Measurements from ENCODE around the gene TPPP2.

- no peak for TF ChIP-seq CTCF (IDR thresholded peaks at IDR 0.05)
- TF ChIP-seq POLR2AphosphoS5 (IDR thresholded peaks at IDR 0.05; ENCODE audit: low read depth, low read length) = no peak
- no peak for TF ChIP-seq REST (IDR thresholded peaks at IDR 0.05; ENCODE audit: insufficient read depth in 1 of 2, low read depth in 2 of 2, low read length in 1 of 2)
- no peak for TF ChIP-seq SIN3A (IDR thresholded peaks at IDR 0.05; ENCODE audit: borderline replicate concordance, insufficient read depth, low read depth, low read length)
Measured at GRCh38 chr14:21026988-21027315, 3.1 kb upstream of the TPPP2 start.
